Fibroblast of lung (primary cell): Measurements from ENCODE around the gene AHSP.

Source experiments
- EZH2 ChIP-seq: IDR thresholded peaks from 2 replicates; pipeline ENCODE4 v1.5.1; 2012; ENCODE audit warnings: low read length, control low read depth, mild to moderate bottlenecking; ENCODE audit errors: missing control alignments
- TF ChIP-seq, protein P1 (sequence below), 2 donors: IDR thresholded peaks in 1 of 2; conservative IDR thresholded peaks in 1 of 2; 1 replicate in 1 of 2; 2 replicates in 1 of 2; pipeline ENCODE4 v1.5.1; 2011 to 2012; ENCODE audit warnings: low read length in 2 of 2, control low read depth in 1 of 2, inconsistent platforms in 1 of 2, low read depth in 1 of 2, mild to moderate bottlenecking in 1 of 2

DNA sequence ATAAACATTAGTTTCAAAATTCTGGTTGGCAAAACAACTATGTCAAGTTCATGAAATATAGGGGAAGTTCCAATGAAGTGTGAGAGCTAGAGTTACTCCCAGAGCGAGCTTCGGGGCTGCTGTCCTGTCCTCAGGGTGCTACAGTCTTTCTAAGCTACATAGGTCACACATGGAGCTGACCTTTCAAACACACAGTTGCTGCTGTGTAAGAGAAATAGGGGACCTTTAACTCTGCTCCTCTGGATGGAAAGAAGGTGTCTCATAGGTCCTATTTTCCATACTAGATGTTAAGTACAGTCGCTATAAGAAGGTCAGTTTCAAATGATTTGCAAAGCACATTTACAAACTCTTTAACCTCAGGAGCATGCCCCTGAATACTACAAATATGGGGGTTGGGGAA lies 6.3 kb upstream of the AHSP start:
- TF ChIP-seq, protein P1, sequence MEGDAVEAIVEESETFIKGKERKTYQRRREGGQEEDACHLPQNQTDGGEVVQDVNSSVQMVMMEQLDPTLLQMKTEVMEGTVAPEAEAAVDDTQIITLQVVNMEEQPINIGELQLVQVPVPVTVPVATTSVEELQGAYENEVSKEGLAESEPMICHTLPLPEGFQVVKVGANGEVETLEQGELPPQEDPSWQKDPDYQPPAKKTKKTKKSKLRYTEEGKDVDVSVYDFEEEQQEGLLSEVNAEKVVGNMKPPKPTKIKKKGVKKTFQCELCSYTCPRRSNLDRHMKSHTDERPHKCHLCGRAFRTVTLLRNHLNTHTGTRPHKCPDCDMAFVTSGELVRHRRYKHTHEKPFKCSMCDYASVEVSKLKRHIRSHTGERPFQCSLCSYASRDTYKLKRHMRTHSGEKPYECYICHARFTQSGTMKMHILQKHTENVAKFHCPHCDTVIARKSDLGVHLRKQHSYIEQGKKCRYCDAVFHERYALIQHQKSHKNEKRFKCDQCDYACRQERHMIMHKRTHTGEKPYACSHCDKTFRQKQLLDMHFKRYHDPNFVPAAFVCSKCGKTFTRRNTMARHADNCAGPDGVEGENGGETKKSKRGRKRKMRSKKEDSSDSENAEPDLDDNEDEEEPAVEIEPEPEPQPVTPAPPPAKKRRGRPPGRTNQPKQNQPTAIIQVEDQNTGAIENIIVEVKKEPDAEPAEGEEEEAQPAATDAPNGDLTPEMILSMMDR (conservative IDR thresholded peaks at IDR 0.05 in 1 of 2, IDR thresholded peaks at IDR 0.05 in 1 of 2; ENCODE audit: low read depth in 1 of 2, low read length in 2 of 2), result no peak
- no peak for TF ChIP-seq EZH2
